GM18909 (cell line): ENCODE measurements around the gene CEP112.

ENCODE experiments used
- ATAC-seq: cut with Tn5 transposase; IDR thresholded peaks from one replicate; pipeline ENCODE4 v1.9.1; 2021; ENCODE audit warnings: mild to moderate bottlenecking; ENCODE audit not compliant: unreplicated experiment, poor library complexity

CEP112 gene

DNA sequence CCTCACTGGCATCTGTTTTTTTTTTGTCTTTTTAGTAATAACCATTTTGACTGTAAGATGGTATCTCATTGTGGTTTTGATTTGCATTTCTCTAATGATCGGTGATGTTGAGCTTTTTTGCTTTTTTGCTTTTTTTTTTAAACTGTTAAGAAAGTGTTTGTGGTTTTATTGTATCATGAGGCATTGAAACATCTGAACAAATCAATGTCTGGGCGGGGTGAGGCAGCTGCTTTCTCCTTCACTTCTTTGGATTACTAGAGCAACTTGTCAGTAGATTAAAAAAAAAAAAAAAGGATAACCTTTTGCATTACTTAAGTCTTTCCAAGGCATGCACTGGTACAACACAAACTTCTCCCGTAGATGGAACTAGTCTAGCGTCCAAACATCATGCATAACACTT, 191.7 kb downstream of the CEP112 start:
- ATAC-seq = no peak

DNA sequence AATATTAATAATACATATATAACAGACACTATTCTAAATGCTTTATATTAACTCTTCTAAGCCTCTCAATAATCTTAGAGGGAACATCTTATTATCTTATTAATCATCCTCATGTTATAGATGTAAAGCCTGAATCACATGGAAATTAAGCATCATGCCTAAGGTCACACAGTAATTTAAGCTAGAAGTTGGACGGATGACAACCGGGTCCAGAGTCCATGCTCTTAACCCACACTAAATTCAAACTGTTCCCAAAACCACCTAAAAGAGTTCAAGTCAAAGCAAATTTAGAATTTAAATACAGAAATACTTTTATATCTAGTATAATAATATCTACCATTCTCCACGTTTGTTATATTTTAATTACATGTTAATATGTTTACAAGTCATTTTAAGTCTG, 193.3 kb downstream of the CEP112 start:
- no peak for ATAC-seq

DNA sequence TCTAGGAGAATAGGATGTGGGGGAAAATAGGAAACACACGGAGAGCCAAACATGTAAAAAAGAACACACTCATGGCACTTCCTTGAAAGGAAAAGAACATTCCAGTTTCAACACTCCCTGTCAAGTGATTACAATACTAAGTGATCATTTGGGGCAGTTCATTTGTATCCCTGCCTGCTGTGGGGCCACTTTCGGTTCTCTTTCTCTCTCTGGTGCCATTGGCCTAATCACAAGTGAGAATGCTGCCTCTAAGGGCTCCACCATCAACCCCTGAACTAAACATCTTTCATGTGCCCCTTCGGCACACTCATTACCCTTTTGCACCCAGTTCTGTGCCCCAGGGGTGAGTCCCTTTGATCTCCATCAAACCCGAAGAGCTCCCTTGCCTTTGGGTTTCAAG, 197.3 kb downstream of the CEP112 start:
- ATAC-seq = no peak

DNA sequence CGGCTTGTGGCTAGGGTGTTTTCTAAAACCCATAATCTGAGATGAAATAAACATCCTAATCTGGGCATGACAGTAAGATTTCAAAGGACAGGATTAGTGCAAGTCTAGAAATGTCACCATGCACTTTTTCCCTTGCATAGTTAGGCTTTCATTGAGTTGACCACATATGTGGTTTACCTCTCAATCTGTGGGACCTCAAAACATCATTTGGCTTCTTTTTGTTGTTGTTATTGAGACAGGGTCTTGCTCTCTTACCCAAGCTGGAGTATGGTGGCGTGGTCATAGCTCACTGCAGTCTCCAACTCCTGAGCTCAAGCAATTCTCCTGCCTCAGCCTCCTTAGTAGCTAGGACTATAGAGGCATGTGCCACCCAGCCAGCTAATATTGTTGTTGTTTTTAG, 197.8 kb downstream of the CEP112 start:
- no peak for ATAC-seq

DNA sequence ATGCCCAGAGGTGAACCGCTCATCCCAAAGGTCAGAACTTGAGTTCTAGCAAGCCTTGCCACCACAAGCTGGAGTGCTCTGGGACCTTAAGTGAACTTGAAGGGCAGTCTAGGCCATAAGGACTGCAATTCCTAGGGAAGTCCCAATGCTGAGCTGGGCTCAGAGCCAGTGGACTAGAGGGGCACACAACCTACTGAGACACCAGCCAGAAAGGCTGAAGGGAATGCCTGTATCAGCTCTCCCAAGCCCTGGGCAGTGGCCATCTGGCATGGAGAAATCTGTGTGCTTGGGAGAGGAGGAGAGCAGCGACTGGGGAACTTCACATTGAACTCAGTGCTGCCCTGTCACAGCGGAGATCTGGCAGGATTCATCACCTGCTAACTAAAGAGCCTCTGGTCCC, 201.3 kb downstream of the CEP112 start:
- ATAC-seq = no peak

DNA sequence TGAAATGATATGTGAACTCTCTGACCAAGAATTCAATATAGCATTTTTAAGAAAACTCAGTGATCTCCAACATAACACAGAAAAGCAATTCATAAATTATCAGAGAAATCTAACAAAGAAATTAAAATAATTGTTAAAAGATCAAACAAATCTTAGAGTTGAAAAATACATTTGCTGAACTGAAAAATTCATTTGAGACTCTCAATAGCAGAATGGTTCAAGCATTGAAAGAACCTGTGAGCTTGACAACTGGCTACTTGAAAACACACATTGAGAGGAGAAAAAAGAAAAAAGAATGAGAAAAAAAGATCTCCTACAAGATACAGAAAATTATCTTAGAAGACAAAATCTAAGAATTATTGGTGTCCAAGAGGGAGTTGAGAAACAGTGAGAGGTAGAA, 203.5 kb downstream of the CEP112 start:
- ATAC-seq = no peak

DNA sequence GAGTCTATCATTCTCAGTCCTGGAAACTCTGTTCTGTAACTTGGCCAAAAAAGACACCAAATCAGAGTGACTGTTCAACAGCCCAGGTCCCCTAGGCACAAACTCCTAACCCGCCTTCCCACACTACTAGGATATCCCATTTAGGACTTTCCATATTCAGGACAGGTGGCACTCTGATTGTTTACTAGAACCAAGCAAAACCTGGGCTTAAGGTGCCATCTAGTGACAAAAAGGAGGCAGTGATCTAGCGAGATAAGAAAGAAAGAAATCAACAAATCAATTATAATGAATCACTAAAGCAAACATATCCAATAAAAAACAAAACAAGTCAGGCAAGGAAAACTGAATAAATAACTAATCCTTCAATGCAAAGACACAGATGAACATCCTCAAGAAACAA, 203.9 kb downstream of the CEP112 start:
- ATAC-seq = no peak

DNA sequence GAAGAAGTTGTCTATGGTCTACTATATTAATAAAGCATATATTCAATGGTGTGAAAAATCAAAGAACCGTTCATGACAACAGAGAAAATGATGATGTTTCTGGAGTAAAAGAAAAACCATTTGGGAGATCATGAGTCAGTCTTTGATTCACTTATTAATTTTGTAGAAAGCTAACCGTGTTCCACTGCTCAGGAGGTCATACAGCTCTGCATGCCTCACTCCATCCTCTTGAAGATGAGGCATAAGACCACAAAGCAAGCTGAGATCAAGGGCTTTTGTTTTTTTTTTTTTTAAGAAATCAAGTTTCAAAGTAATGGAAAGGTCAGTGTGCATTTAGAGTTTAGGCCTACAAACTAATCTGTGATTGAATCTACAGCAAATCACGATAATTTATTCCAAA, 206.4 kb downstream of the CEP112 start:
- no peak for ATAC-seq

DNA sequence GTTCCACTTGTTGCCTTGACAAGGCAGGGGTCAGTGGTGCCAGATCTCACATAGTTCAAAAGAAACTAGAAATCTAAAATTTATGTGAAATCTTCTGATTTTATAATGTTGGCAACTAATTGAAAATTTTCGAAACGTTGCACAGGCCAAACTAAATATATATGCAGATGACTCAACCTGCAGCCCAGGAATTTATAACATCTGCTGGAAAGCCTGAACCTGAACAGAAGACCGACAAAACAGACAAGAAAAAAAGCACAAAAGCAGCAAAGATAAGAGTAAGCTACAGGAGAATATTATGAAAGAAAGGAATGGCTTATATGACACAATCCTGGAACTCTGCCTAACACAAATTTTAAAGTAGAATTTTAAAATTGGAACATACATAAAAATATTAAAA, 207.6 kb downstream of the CEP112 start:
- ATAC-seq = no peak

DNA sequence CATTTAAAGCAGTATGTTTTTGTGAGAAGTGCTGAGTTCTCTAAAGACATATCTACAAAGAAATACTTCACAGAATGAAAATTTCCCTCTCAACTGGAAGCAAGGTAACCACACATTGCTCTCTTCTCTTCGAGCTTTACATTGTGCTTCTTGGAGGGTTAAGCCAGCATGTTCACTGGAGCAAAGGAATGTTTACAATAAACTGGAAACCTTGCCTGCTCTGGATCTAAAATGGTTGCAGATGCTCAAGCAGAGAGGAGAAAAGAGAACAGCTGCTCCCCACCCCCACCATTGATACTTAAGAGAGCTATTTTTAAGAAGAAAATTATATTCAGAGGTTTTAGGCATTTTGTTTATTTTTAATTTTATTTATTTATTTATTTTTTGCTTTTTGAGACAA, 213.1 kb downstream of the CEP112 start:
- no peak for ATAC-seq

DNA sequence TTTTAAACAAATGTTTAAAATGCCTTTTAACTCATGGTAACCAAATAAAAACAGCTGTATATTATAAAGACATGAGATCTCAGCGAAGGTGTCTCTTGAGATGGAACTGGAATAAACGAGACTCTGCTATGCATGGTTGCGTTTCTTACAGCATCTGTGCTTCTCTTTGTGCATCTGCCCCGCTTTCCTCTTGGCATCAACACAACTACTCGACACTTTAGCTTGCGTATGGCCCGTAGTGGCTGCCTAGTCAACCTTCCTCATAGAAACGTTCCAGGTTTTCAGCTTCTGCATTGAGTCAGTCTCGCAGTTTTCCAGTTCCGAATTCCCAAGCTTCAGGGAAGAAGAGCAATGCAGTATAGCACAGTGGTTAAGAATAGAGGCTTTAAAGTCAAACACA, 214.9 kb downstream of the CEP112 start:
- no peak for ATAC-seq

DNA sequence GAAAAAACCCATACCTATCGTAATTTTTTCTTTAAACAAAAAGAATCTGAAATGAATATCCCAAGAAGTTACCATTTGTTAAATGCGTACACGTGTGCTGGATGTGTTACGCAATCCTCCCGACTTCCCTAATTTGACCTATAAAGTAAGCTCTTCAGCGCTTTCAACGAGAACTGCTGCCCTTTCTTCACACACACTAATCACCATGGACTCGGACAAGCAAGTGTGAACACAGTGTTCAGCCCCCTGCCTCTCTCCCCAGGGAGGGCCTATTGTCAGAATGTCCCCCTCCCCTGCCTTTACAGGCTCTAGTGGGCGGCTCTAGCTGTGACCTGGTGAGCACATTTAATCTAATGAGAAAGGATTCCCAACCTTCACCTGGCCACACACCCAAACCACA, 216.1 kb downstream of the CEP112 start:
- no peak for ATAC-seq

DNA sequence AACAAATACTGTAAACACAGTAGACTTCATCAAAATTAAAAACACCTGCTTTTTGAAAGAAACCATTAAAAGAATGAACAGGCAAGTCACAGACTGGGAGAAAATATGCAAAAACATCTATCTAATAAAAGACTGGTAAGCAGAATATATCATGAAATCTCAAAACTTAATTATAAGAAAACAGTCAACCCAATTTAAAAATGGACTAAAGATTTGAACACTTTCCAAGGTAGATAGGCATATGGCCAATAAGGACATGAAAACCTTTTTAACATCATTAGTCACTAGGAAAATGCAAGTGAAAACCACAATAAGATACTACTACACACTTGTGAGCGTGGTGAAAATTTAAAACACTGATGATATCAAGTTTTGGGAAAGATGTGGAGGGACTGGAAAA, 218.7 kb downstream of the CEP112 start:
- no peak for ATAC-seq

DNA sequence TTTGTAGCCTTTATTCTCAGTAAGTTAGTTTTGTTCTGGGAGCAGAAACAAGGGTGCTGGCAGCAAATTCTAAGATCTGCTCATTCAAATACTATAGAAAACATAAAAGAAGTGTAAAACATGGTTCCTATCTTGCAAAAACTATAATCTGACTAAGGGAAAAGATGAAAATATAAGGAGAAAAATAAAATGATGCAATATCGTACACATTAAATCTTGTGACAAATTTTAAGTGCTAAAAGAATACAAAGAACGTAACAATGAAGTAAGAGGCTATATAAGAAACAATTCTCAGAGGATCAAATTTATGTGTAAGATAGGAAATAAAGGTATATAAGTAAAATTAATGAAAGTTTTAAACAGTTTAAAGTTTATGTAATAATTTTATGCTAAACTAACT, 224.6 kb downstream of the CEP112 start:
- ATAC-seq = no peak

DNA sequence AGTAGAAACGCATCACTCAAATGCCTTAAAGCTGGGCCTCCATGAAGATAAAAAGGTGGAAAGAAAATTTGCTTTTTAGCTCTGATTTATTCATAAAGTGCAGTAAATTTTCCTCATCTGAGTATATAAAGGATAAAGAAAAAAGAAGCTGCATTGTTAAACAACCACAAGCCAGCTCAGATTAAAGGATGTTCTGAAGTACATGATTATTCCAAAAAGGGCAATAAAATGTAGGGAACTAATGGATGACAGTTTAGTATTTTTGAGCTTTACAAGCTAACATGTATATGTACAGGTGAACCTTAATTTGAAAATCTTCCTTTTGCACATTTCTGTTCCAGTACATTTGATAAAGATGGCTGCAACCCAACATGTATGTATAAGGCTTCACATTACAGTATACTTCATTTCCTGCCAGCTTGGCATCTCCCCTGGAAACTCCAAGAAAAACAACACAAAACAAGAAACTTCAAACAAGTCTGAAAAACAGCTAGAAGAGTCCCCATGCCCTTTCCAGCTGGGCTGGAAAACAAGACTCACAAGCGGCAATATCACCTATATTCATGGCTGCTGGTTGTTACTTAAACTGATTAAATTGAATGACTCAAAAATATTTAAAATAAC, 225.7 kb downstream of the CEP112 start:
- no peak for ATAC-seq

DNA sequence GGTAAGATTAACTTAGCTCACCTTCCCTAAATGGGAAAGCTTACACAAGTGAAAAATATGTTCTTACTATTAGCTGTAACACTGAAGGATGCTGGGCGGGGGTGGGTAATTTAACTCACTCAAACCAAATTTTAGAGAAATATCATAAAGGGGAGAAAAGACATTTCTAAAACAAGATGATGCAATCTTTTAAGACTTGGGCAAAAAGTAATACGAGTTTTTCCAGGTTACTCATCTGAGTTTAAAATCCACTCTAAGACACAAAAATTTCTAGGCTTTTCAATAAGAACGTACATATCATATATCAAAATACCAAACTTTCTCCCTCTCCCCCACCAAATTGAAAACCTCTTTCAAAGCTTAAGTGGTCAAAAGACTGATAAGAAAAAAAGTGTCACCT, 228.8 kb downstream of the CEP112 start:
- ATAC-seq = no peak

DNA sequence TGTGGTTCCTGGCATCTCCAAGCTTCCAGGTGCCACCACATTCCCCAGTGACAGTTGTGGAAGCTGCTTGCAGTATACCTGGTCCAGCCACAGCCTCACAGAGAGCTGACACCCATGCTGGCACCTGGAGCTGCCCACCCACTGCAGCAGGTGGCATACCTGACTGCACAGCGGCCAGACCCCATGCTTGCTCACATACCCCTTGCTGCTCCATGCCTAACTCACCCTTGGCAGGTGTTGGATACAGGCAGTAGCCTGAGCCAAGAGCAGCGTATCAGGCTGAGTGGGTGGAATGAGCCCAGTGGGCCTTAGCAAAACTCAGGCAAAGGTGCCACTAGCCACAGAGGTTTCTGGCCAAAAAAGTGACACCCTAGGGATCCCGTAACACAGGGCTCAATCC, 232.3 kb downstream of the CEP112 start:
- ATAC-seq = no peak

DNA sequence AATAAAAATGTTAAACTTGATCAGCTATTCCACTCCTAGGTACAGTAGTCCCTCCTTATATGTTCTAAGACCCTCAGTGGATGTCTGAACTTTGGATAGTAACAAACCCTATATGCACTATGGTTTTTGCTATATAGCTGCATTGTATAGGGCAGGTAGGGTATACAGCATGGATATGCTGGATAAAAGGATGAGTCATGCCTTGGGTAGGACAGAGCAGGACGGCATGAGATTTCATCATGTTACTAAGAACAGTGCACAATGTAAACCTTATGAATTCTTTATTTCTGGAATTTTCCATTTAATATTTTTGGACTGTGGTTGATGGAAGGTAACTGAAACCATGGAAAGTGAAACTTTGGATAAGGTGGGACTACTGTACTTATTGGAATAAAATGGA, 235.1 kb downstream of the CEP112 start:
- ATAC-seq = no peak

DNA sequence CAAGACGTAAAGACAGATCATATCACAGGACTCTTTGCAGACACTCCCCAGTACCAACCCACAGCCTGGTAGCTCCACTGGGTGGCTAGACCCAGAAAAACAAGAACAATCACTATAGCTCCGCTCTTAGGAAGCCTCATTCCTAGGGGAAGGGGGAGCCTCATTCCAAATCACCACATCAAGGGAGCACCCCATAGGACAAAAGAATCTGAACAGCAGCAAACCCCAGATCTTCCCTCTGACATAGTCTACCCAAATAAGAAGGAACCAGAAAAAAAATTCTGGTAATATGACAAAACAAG, 237.8 kb downstream of the CEP112 start:
- no peak for ATAC-seq

DNA sequence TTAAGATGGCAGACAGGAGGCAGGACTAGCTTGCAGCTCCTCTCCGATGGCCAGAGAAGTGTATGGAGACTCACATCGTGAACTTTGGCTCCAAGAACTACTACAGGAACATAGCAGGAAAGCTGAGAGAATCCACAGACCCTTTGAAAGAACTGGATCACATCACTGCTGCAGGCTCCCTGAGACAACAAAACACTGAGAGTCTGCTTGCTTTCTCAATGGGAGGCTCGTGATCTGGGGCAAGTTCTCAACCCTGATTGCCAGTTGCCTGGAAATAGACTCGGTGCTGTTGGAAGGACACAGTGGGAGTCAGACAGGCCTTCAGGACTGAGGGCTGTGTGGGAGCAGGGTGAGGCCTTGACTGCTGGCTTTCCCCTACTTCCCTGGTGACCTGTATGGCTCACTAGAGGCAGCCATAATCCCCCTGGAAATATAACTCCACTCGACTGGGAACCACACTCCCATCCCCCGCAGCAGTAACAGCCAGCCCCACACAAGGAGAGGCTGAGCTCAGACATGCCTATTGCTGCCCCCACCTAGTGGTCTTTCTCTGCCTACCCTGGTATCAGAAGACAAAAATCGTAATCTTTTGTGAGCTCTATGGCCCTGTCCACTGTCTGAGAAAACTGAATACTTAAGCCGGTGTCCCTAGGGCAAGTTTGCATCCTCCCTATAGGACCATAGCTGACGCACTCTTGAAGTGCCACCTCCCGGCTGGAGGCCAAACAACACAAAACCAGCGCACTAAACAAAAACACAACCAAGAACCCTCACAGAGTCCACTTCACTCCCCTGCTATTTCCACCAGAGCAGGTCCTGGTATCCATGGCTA, 238.4 kb downstream of the CEP112 start:
- no peak for ATAC-seq

DNA sequence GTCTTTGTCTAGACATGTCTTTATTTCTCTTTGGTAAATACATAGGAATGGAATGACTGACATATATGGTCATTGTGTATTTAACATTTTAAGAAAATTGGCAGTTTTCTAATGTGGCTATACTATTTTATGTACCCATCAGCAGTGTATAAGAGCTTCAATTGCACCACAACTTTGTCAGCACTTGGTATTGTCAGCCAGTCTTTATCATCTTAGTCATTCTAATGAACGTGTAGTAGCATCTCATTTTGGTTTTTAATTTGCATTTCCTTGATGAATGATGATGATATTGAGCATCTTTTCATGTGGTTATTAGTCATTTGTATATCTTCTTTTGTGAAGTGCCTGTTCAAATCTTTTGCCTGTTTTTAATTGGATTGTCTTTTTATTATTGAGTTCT, 239.3 kb downstream of the CEP112 start:
- ATAC-seq = no peak

DNA sequence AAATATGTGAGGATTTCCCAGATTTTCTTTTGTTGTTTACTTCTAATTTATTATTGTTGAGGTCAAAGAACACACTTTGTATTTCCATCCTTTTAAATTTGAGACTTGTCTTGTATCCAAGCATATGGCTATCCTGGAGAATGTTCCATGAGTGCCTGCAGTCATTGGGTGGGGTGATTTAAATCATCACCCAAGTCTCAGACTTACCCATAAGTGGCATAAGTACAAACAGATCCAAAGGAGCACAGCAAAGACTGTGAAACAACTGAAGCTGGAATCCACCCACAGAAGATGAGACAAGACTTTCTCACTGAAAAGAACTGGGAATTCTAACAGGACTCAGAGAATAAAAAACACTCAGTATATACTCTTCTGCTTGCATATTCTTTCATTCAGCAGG, 239.9 kb downstream of the CEP112 start:
- ATAC-seq = no peak
